ENCODE measurements around the gene ITGA2.

ITGA2 gene

DNA sequence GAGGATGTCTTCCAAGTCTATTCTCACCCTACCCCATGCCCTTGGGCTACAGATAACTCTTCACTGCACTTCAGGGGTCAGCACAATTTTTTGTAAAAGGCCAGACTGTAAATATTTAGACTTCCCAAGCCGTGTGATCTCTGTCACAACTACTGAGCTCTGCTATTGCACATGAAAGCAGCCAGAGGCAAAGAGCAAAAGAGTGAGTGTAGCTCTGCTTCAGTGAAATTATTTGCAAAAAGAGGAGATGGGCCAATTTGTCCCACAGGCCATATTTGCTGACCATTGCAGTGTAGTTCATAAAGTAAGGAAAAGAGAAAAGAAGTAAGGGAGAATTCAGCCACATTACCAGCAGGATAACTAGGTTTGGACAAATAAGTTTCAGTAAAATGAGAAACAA is 127.4 kb downstream of the ITGA2 start:
- no peak overlapping the region for H3K4me3 ChIP-seq (ENCODE audit: low read depth, low read length)
- TF ChIP-seq CTCF (IDR thresholded peaks at IDR 0.05; ENCODE audit: low read depth, low read length) (no peak), POLR2A (IDR thresholded peaks at IDR 0.05; ENCODE audit: extremely low read depth, insufficient read length) (no peak)
- no peak for DNase-seq (ENCODE audit: low read depth)

GRCh38 chr5:53118879-53119278 is 129.7 kb downstream of the ITGA2 start:
- DNase-seq (ENCODE audit: low read depth), result no peak
- TF ChIP-seq MAX (IDR thresholded peaks at IDR 0.05; ENCODE audit: low read depth, low read length), result no peak
- TF ChIP-seq CTCF (IDR thresholded peaks at IDR 0.05; ENCODE audit: low read depth, low read length), result no peak
- TF ChIP-seq MYC (IDR thresholded peaks at IDR 0.05; ENCODE audit: low read depth, low read length), result no peak
- TF ChIP-seq POLR2A (IDR thresholded peaks at IDR 0.05; ENCODE audit: extremely low read depth, insufficient read length), result no peak
- H3K4me3 ChIP-seq (ENCODE audit: low read depth, low read length), result no peak overlapping the region

DNA sequence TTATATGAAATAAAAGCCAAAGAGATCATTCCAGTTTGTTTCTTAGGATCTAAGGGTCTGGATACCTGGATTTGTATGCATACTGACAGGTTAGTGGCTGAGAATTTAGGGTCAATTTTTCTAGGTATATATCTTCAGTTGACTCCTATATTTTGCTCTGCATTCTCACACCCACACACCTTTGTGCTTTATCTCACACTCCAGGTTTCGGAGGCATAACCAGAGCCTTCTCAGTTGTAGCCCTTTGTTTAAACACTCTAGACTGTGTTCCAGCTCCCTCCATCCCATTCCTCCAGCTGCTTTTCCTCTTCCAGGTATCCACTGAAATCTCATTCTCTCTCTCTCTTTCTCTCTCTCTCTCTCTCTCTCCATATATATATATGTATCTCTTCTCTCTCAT is 131.0 kb downstream of the ITGA2 start:
- no peak for DNase-seq (ENCODE audit: low read depth)
- H3K4me3 ChIP-seq (ENCODE audit: low read depth, low read length), result no peak overlapping the region

DNA sequence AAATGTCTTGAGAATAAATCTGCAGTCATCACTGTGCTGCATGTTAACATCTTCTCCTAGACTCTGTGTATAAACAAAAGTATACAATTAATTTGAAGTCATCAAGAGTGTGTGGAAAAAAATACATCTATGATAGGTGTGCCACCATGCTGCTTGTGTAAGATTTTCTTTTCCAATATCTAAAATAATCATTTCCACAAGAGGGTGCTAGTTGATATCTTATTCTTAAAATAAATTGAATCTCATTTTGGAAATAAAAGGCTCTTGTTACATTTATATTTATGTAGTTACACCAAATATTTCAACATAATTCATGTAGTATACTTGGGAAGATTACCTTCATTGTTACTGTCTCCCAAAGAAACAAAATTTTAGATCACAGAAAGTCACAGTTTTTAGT is 134.6 kb downstream of the ITGA2 start:
- H3K4me3 ChIP-seq (ENCODE audit: low read depth, low read length), result no peak overlapping the region
- DNase-seq (ENCODE audit: low read depth), result no peak
- TF ChIP-seq MYC (IDR thresholded peaks at IDR 0.05; ENCODE audit: low read depth, low read length) (no peak), POLR2A (IDR thresholded peaks at IDR 0.05; ENCODE audit: extremely low read depth, insufficient read length) (no peak), MAX (IDR thresholded peaks at IDR 0.05; ENCODE audit: low read depth, low read length) (no peak), CTCF (IDR thresholded peaks at IDR 0.05; ENCODE audit: low read depth, low read length) (no peak)

More for the DNA sequence above, 131.0 kb downstream of the ITGA2 start:
- TF ChIP-seq POLR2A (IDR thresholded peaks at IDR 0.05; ENCODE audit: extremely low read depth, insufficient read length), result no peak
- no peak for TF ChIP-seq CTCF (IDR thresholded peaks at IDR 0.05; ENCODE audit: low read depth, low read length)
- no peak for TF ChIP-seq MYC (IDR thresholded peaks at IDR 0.05; ENCODE audit: low read depth, low read length)
- no peak for TF ChIP-seq MAX (IDR thresholded peaks at IDR 0.05; ENCODE audit: low read depth, low read length)

DNA sequence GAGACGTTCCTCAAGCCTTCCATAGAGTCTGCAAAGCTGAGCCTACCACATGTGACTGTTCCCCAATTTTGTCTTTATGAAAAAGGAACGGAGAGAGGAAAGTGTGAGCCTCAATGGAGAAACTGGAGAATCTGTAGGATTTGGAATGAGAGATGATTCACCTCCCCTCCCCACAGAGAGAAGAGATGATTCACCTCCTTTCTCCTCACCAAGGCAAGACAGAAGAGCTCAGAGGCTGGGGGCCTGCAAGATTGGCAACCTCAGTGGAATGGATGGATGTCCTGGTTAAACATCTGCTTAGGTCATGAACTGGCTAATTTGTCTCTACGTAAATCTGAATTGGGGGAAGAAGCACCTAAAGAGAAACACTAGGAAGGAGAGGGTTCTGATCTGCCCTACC is 137.4 kb downstream of the ITGA2 start:
- H3K4me3 ChIP-seq (ENCODE audit: low read depth, low read length), result no peak overlapping the region
- TF ChIP-seq MAX (IDR thresholded peaks at IDR 0.05; ENCODE audit: low read depth, low read length) (no peak), MYC (IDR thresholded peaks at IDR 0.05; ENCODE audit: low read depth, low read length) (no peak), CTCF (IDR thresholded peaks at IDR 0.05; ENCODE audit: low read depth, low read length) (no peak), POLR2A (IDR thresholded peaks at IDR 0.05; ENCODE audit: extremely low read depth, insufficient read length) (no peak)
- DNase-seq (ENCODE audit: low read depth), result no peak

GRCh38 chr5:53127107-53127506 is 138.0 kb downstream of the ITGA2 start:
- no peak overlapping the region for H3K4me3 ChIP-seq (ENCODE audit: low read depth, low read length)
- no peak for TF ChIP-seq CTCF (IDR thresholded peaks at IDR 0.05; ENCODE audit: low read depth, low read length)
- no peak for TF ChIP-seq MAX (IDR thresholded peaks at IDR 0.05; ENCODE audit: low read depth, low read length)
- no peak for TF ChIP-seq POLR2A (IDR thresholded peaks at IDR 0.05; ENCODE audit: extremely low read depth, insufficient read length)
- no peak for TF ChIP-seq MYC (IDR thresholded peaks at IDR 0.05; ENCODE audit: low read depth, low read length)
- DNase-seq (ENCODE audit: low read depth), result no peak

Data from NB4 (cell line).